Activated CD4-positive, alpha-beta T cell treated with anti-CD3 and anti-CD28 coated beads for 36 hours (primary cell): ENCODE measurements around the gene TMBIM4. TPM values are rescaled to one million over a fixed set of nuclear protein-coding genes. Genes with fewer than 3 reads are reported as not detected.

Experiments used
- ATAC-seq: fragments of 200-7000 bp; cut with Tn5 transposase; one replicate; pipeline ENCODE4 v1.10.0; 2021; ENCODE audit warnings: mild to moderate bottlenecking, moderate library complexity
- CTCF ChIA-PET: fragments of 350-600 bp; sonication (Branson Sonifier 250); formaldehyde crosslinking; loops from one replicate; lab custom pipeline; 2021; ENCODE audit warnings: antibody characterized with exemption; lab: Charles Lee
- POLR2A ChIA-PET: fragments of 350-600 bp; sonication (Branson Sonifier 250); formaldehyde crosslinking; loops from one replicate; lab custom pipeline; 2021; ENCODE audit warnings: antibody characterized with exemption, inconsistent platforms; lab: Charles Lee
- DNase-seq: peaks from one replicate; pipeline ENCODE4 v3.0.0-alpha.2; 2020
- H3K27ac Mint-ChIP-seq: one replicate; pipeline ENCODE4 v1.8.0; 2021; ENCODE audit warnings: mixed read lengths
- H3K27me3 Mint-ChIP-seq: one replicate; pipeline ENCODE4 v1.8.0; 2021; ENCODE audit warnings: mixed read lengths
- H3K36me3 Mint-ChIP-seq: one replicate; pipeline ENCODE4 v1.8.0; 2021; ENCODE audit warnings: low read depth, mixed read lengths
- H3K4me1 Mint-ChIP-seq: one replicate; pipeline ENCODE4 v1.8.0; 2021; ENCODE audit warnings: mixed read lengths
- H3K4me3 Mint-ChIP-seq: one replicate; pipeline ENCODE4 v1.8.0; 2021; ENCODE audit warnings: mild to moderate bottlenecking, moderate library complexity, mixed read lengths
- H3K9me3 Mint-ChIP-seq: one replicate; pipeline ENCODE4 v1.8.0; 2021; ENCODE audit warnings: low read depth, mixed read lengths
- intact Hi-C, 2 experiments: fragments of 100-400 bp; cut with DNase I in 1 of 2; cut with micrococcal nuclease in 1 of 2; formaldehyde crosslinking; loops; one replicate each; pipeline versions ENCODE4 v1.14.2 to v1.15.1; 2022 to 2024; cut with DNase I, micrococcal nuclease
- total RNA-seq, 2 experiments: library from RNA; stranded (reverse); gene quantifications; one replicate each; pipeline ENCODE4 v1.2.3, GENCODE V29; 2021

TMBIM4 gene
- total RNA-seq, 2 experiments from 2014 or later = 41.4 to 44.6 TPM

- POLR2A ChIA-PET = interaction anchor here (0.8 kb wide), 1 partner anchor 9 kb away, joined by 3 read pairs; the partner anchor contains the start of gene TMBIM4
Observed at GRCh38 chr12:66160704-66161103, 9.1 kb downstream of the TMBIM4 start.

GRCh38 chr12:66159123-66159522, 10.7 kb downstream of the TMBIM4 start:
- Mint-ChIP-seq H3K4me1 (peaks cover 50% of the 10 kb centered on the region), H3K36me3 (peaks cover 45% of the 10 kb centered on the region), H3K27me3 (no peaks in the 10 kb centered on the region), H3K27ac (peak overlapping the region; percentile 42), H3K9me3 (peaks cover 3% of the 10 kb centered on the region), H3K4me3 (no peak overlapping the region)
- intact Hi-C loops = no loop called here
- no peak for DNase-seq
- no peak for ATAC-seq
- POLR2A ChIA-PET = interaction anchor here (1.4 kb wide), 1 partner anchor 9 kb away, joined by 3 read pairs; no protein-coding TSS in a partner anchor
- CTCF ChIA-PET = interaction anchor here (0.6 to 1.1 kb wide), 4 partner anchors 10 to 1374 kb away, joined by 3 to 5 read pairs (median 3); no protein-coding TSS in a partner anchor

More at GRCh38 chr12:66160704-66161103, 9.1 kb downstream of the TMBIM4 start:
- Mint-ChIP-seq H3K4me1 (peaks cover 61% of the 10 kb centered on the region), H3K9me3 (peaks cover 14% of the 10 kb centered on the region), H3K36me3 (peaks cover 59% of the 10 kb centered on the region), H3K27ac (no peak overlapping the region), H3K4me3 (no peak overlapping the region), H3K27me3 (no peaks in the 10 kb centered on the region)
- CTCF ChIA-PET = interaction anchor here (1.4 kb wide), 1 partner anchor 8 kb away, joined by 4 read pairs; no protein-coding TSS in a partner anchor
- DNase-seq (no peak), ATAC-seq (no peak)
- intact Hi-C loops = loop anchor here in 1 of 2 experiments (5.0 kb wide), 1 partner anchor 713 kb away; no protein-coding TSS in a partner anchor

DNA sequence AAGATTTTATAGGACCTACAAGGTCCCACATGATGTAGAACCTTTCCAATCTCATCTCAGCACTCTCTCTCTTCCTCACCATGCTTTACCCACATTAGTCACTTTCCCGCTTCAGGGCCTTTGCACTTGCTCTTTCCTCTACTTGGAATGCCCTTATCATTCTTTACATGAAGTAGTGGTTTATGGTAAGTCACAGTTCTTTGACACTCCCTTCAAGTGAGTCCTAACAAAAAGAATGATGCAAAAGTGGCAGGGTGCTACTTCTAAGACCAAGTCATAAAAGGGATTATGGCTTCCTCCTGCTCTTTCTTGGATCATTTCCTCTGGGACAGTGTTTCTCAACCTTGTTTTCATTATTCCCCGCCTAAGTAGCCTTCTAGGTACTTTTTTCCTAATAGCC, 13.1 kb downstream of the TMBIM4 start:
- no peak for ATAC-seq
- no peak overlapping the region for H3K27ac Mint-ChIP-seq
- H3K9me3 Mint-ChIP-seq = no peaks in the 10 kb centered on the region
- peaks cover 38% of the 10 kb centered on the region for H3K4me1 Mint-ChIP-seq
- CTCF ChIA-PET = no interaction called here
- H3K27me3 Mint-ChIP-seq = no peaks in the 10 kb centered on the region
- intact Hi-C loops = no loop called here
- POLR2A ChIA-PET = no interaction called here
- no peak for DNase-seq
- H3K4me3 Mint-ChIP-seq = no peak overlapping the region
- H3K36me3 Mint-ChIP-seq = peaks cover 33% of the 10 kb centered on the region

DNA sequence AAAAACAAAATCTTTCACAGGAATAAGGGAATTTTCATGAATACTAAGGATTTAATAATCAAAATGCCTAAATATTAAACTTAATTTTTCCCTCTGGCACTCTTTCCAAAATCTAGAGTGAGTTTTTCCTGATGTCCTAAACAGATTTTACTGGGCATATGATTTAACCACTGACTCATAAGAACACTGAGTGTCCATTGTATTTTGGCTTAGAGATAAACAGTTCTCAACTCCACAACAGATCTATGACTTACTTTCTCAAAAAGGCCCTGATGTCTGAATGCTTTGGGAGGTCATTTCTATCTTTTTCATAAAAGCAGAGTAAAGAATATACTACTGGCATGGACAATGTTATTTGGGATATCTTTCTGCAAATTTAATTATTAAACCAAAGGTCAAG, 15.0 kb downstream of the TMBIM4 start:
- intact Hi-C loops = no loop called here
- H3K36me3 Mint-ChIP-seq = peaks cover 20% of the 10 kb centered on the region
- no peak overlapping the region for H3K4me3 Mint-ChIP-seq
- ATAC-seq (no peak), DNase-seq (no peak)
- no peak overlapping the region for H3K27ac Mint-ChIP-seq
- CTCF ChIA-PET = no interaction called here
- POLR2A ChIA-PET = no interaction called here
- peaks cover 33% of the 10 kb centered on the region for H3K4me1 Mint-ChIP-seq
- no peaks in the 10 kb centered on the region for H3K27me3 Mint-ChIP-seq
- H3K9me3 Mint-ChIP-seq = no peaks in the 10 kb centered on the region

DNA sequence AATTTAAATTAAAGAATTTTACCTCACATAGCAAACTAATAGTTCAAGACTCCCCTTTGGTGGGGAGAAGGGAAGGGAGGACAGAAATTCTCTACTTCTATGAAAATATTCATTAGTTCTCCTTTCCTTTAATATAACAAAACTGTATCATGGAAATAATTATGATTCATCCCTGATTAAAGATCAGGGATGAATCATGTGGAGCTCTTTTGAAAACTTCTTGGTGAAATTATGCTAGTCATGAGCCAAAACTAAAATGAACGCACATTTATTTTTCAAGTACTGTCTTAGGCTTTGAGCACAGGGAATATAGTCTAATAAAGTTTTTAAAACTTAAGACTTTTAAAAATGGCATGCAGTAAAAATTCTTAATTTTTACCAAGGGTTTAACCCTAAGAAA, 17.1 kb downstream of the TMBIM4 start:
- ChIA-PET POLR2A (no interaction called here), CTCF (no interaction called here)
- H3K27me3 Mint-ChIP-seq = no peaks in the 10 kb centered on the region
- no peak for DNase-seq
- no peaks in the 10 kb centered on the region for H3K9me3 Mint-ChIP-seq
- ATAC-seq = no peak
- intact Hi-C loops = no loop called here
- H3K27ac Mint-ChIP-seq = no peak overlapping the region
- peaks cover 23% of the 10 kb centered on the region for H3K4me1 Mint-ChIP-seq
- peaks cover 11% of the 10 kb centered on the region for H3K36me3 Mint-ChIP-seq
- no peak overlapping the region for H3K4me3 Mint-ChIP-seq

GRCh38 chr12:66149702-66150398, 19.9 kb downstream of the TMBIM4 start:
- ATAC-seq (no peak), DNase-seq (no peak)
- ChIA-PET CTCF (interaction anchor here (2.6 kb wide), 1 partner anchor 9 kb away, joined by 9 read pairs; no protein-coding TSS in a partner anchor), POLR2A (no interaction called here)
- H3K27ac Mint-ChIP-seq = no peak overlapping the region
- peaks cover 10% of the 10 kb centered on the region for H3K36me3 Mint-ChIP-seq
- H3K9me3 Mint-ChIP-seq = no peaks in the 10 kb centered on the region
- intact Hi-C loops = loop anchor here (5.0 kb wide), 2 partner anchors 542 to 557 kb away; no protein-coding TSS in a partner anchor
- no peaks in the 10 kb centered on the region for H3K27me3 Mint-ChIP-seq
- peaks cover 23% of the 10 kb centered on the region for H3K4me1 Mint-ChIP-seq
- no peak overlapping the region for H3K4me3 Mint-ChIP-seq

DNA sequence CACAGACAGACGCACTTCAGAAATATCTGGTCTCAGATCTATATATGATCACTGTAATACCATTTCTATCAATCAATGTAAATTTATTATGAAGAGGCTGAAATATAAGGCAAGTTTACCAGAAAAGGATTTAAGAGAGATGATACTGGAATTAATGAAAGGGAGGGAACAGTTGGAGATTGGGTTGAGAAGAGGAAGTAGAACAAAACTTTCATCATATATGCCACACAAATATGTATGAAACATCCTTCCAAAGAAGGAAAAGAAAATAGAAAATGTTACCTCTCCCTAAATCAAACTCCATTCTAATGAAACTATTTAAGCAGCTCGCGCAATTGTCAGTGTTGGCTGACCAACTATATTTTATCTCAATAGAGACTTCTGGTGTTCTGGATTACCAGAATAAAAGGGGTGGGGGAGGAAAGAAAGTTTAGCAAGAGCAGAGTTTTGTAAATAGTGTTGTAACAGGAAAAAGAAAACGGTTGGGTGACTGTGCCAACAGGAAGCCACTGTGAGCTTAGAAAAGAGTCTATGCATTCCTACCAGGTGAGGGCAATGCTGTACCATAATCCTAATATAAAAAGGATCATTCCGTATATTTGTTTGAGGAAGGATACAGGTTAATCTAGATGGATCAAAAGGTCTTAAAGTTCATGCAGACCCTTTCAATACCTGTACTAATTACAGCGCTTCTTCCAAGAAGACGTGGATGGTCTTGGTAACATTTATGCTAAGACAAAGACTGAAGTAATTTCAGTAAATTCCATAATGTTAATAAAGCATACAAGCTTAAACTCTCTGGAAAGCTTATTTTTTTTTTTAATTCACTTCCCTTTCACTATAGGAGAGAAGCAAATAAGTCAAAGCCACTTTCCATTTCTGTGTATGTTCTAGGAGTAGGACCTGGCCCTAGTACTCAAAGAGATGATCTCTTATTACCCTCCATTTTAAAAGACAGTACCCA, 24.7 kb downstream of the TMBIM4 start:
- CTCF ChIA-PET = interaction anchor here (0.6 to 3.3 kb wide), 6 partner anchors 14 to 560 kb away, joined by 3 to 21 read pairs (median 6); partner anchors contain the start of gene LLPH

GRCh38 chr12:66143868-66144267, 25.9 kb downstream of the TMBIM4 start:
- ChIA-PET CTCF (interaction anchor here (1.0 to 3.3 kb wide), 4 partner anchors 13 to 265 kb away, joined by 4 to 21 read pairs (median 8); partner anchors contain the start of gene LLPH), POLR2A (no interaction called here)
- Mint-ChIP-seq H3K27ac (no peak overlapping the region), H3K27me3 (no peaks in the 10 kb centered on the region), H3K9me3 (peaks cover 14% of the 10 kb centered on the region), H3K36me3 (peaks cover 49% of the 10 kb centered on the region), H3K4me3 (no peak overlapping the region), H3K4me1 (peaks cover 16% of the 10 kb centered on the region)
- intact Hi-C loops = loop anchor here in 1 of 2 experiments (5.0 kb wide), 1 partner anchor 563 kb away; no protein-coding TSS in a partner anchor
- DNase-seq (no peak), ATAC-seq (no peak)

More for the DNA sequence above, 24.7 kb downstream of the TMBIM4 start:
- intact Hi-C loops = loop anchor here (1.0 to 5.0 kb wide), 3 partner anchors 264 to 562 kb away; no protein-coding TSS in a partner anchor
- peak; percentile 75 for ATAC-seq
- Mint-ChIP-seq H3K27ac (peak overlapping the region; percentile 61), H3K36me3 (peaks cover 42% of the 10 kb centered on the region), H3K4me1 (peaks cover 16% of the 10 kb centered on the region), H3K27me3 (no peaks in the 10 kb centered on the region), H3K4me3 (no peak overlapping the region), H3K9me3 (peaks cover 13% of the 10 kb centered on the region)
- peak; percentile 8 for DNase-seq
- POLR2A ChIA-PET = no interaction called here

- no peaks in the 10 kb centered on the region for H3K27me3 Mint-ChIP-seq
- H3K9me3 Mint-ChIP-seq = peaks cover 14% of the 10 kb centered on the region
- DNase-seq = no peak
- peaks cover 49% of the 10 kb centered on the region for H3K36me3 Mint-ChIP-seq
- peaks cover 16% of the 10 kb centered on the region for H3K4me1 Mint-ChIP-seq
- no peak overlapping the region for H3K27ac Mint-ChIP-seq
- no peak for ATAC-seq
- intact Hi-C loops = loop anchor here in 1 of 2 experiments (5.0 kb wide), 1 partner anchor 564 kb away; no protein-coding TSS in a partner anchor
- no peak overlapping the region for H3K4me3 Mint-ChIP-seq
- ChIA-PET POLR2A (no interaction called here), CTCF (interaction anchor here (0.6 to 2.8 kb wide), 2 partner anchors 127 to 1755 kb away, joined by 3 to 9 read pairs; no protein-coding TSS in a partner anchor)
Observed at GRCh38 chr12:66142826-66143225, 27.0 kb downstream of the TMBIM4 start.

DNA sequence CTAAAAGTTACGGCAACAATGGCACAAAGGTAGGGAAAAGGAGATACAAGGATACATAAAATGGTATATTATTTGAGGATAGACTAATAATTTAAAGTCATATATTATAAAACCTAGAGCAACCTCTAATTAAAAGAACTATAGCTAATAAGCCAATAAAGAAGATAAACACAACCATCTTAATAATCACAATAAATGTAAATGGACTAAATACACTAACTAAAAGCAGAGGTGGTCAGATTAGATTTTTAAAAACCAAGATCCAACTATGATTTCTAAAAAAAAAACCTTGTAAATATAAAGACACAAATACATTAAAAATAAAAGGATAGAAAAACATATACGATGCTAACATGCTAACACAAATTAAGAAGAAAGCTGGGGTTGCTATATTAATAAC, 28.5 kb downstream of the TMBIM4 start:
- no peaks in the 10 kb centered on the region for H3K27me3 Mint-ChIP-seq
- ChIA-PET CTCF (interaction anchor here (0.5 to 1.8 kb wide), 3 partner anchors 9 to 1301 kb away, joined by 3 to 9 read pairs (median 3); no protein-coding TSS in a partner anchor), POLR2A (no interaction called here)
- DNase-seq (no peak), ATAC-seq (no peak)
- H3K4me3 Mint-ChIP-seq = no peak overlapping the region
- H3K9me3 Mint-ChIP-seq = peaks cover 14% of the 10 kb centered on the region
- no peak overlapping the region for H3K27ac Mint-ChIP-seq
- H3K4me1 Mint-ChIP-seq = peaks cover 16% of the 10 kb centered on the region
- H3K36me3 Mint-ChIP-seq = peaks cover 56% of the 10 kb centered on the region
- intact Hi-C loops = loop anchor here in 1 of 2 experiments (5.0 kb wide), 1 partner anchor 566 kb away; no protein-coding TSS in a partner anchor
